WTC11 (cell line): ENCODE results near the gene TTC28.

Experiments
- CBFB ChIP-seq: sonication (generic); formaldehyde crosslinking; IDR thresholded peaks from 2 replicates; pipeline ENCODE4 v1.8.1; 2022; ENCODE audit warnings: mild to moderate bottlenecking, low read depth, missing genetic modification reagents
- CTCF ChIP-seq: fragments of 200-600 bp; IDR thresholded peaks from 2 replicates; pipeline ENCODE4 v1.8.0; 2022; ENCODE audit warnings: antibody characterized with exemption
- E2F4 ChIP-seq: sonication (generic); formaldehyde crosslinking; IDR thresholded peaks from 2 replicates; pipeline ENCODE4 v1.8.1; 2022; ENCODE audit warnings: low read depth, mild to moderate bottlenecking, moderate library complexity, missing genetic modification reagents, borderline replicate concordance
- E2F5 ChIP-seq: sonication (generic); formaldehyde crosslinking; IDR thresholded peaks from 2 replicates; pipeline ENCODE4 v1.8.1; 2022; ENCODE audit warnings: mild to moderate bottlenecking, moderate library complexity, missing genetic modification reagents
- IRF2 ChIP-seq: sonication (generic); formaldehyde crosslinking; IDR thresholded peaks from 2 replicates; pipeline ENCODE4 v1.8.0; 2022; ENCODE audit warnings: low read depth, missing genetic modification reagents, borderline replicate concordance
- JAZF1 ChIP-seq: fragments of 250-450 bp; sonication (Bioruptor Pico); IDR thresholded peaks from 2 replicates; pipeline ENCODE4 v1.9.0; 2021; ENCODE audit warnings: moderate library complexity, mild to moderate bottlenecking, inconsistent platforms
- MAX ChIP-seq: sonication (generic); formaldehyde crosslinking; IDR thresholded peaks from 2 replicates; pipeline ENCODE4 v1.8.0; 2022; ENCODE audit warnings: mild to moderate bottlenecking, missing genetic modification reagents
- MLX ChIP-seq: sonication (generic); formaldehyde crosslinking; IDR thresholded peaks from 2 replicates; pipeline ENCODE4 v1.8.1; 2023; ENCODE audit warnings: mild to moderate bottlenecking, missing genetic modification reagents, moderate library complexity
- NR2C2 ChIP-seq: sonication (generic); formaldehyde crosslinking; IDR thresholded peaks from 2 replicates; pipeline ENCODE4 v1.8.0; 2022; ENCODE audit warnings: mild to moderate bottlenecking, missing genetic modification reagents
- NR3C1 ChIP-seq: sonication (generic); formaldehyde crosslinking; conservative IDR thresholded peaks from 2 replicates; pipeline ENCODE4 v1.8.1; 2023; ENCODE audit warnings: low read depth, mild to moderate bottlenecking, missing genetic modification reagents
- PRRX2 ChIP-seq: fragments of 250-450 bp; sonication (Bioruptor Pico); IDR thresholded peaks from 2 replicates; pipeline ENCODE4 v1.8.0; 2021; ENCODE audit warnings: mild to moderate bottlenecking
- ZBTB43 ChIP-seq: sonication (generic); formaldehyde crosslinking; IDR thresholded peaks from 2 replicates; pipeline ENCODE4 v1.8.1; 2023; ENCODE audit warnings: mild to moderate bottlenecking, missing genetic modification reagents
- ZNF263 ChIP-seq: sonication (generic); formaldehyde crosslinking; IDR thresholded peaks from 2 replicates; pipeline ENCODE4 v1.8.1; 2022; ENCODE audit warnings: low read depth, mild to moderate bottlenecking, moderate library complexity, missing genetic modification reagents
- ZNF317 ChIP-seq: sonication (generic); formaldehyde crosslinking; IDR thresholded peaks from 2 replicates; pipeline ENCODE4 v1.8.1; 2023; ENCODE audit warnings: low read depth, mild to moderate bottlenecking, moderate library complexity, missing genetic modification reagents, borderline replicate concordance

GRCh38 chr22:27961680-27962079 lies 718.0 kb downstream of the TTC28 start:
- TF ChIP-seq JAZF1 (CRISPR knock-in tag) = no peak
- TF ChIP-seq ZBTB43 (CRISPR knock-in tag) = no peak
- TF ChIP-seq ZNF263 (CRISPR knock-in tag) = no peak
- no peak for TF ChIP-seq NR2C2 (CRISPR knock-in tag)
- TF ChIP-seq CBFB (CRISPR knock-in tag) = no peak
- no peak for TF ChIP-seq CTCF
- no peak for TF ChIP-seq ZNF317
- no peak for TF ChIP-seq IRF2 (CRISPR knock-in tag)
- no peak for TF ChIP-seq E2F5
- TF ChIP-seq PRRX2 = no peak
- no peak for TF ChIP-seq MAX (CRISPR knock-in tag)
- no peak for TF ChIP-seq MLX (CRISPR knock-in tag)
- TF ChIP-seq NR3C1 (CRISPR knock-in tag) = no peak
- no peak for TF ChIP-seq E2F4 (CRISPR knock-in tag)
